GM12892 (cell line): ENCODE measurements around the gene FNBP1.

Experiments
- POLR2A ChIP-seq: IDR thresholded peaks from 2 replicates; pipeline ENCODE4 v1.6.1; 2011; ENCODE audit warnings: low read depth, low read length, control low read depth
- POLR2AphosphoS5 ChIP-seq: IDR thresholded peaks from 2 replicates; pipeline ENCODE4 v1.6.1; 2011; ENCODE audit warnings: low read depth, low read length, control low read depth

GRCh38 chr9:129850821-129851550 lies 192.0 kb downstream of the FNBP1 start:
- no peak for TF ChIP-seq POLR2AphosphoS5
- no peak for TF ChIP-seq POLR2A
